Panc1 (cell line): ENCODE data around the gene CDKN3. TPM values are rescaled to one million over a fixed set of nuclear protein-coding genes. Genes with fewer than 3 reads are reported as not detected.

Experiments used
- ATAC-seq: fragments of 200-7000 bp; cut with Tn5 transposase; 2 replicates; pipeline ENCODE4 v1.9.1; 2020; ENCODE audit warnings: mild to moderate bottlenecking, moderate library complexity
- BruUV-seq: library from RNA; stranded (reverse); fragments of 400-500 nt; replicated peaks from 2 replicates; lab custom pipeline; 2021; lab: Mats Ljungman, UMichigan
- CTCF ChIA-PET: fragments of 300-600 bp; sonication (Branson Sonifier 250); formaldehyde crosslinking; loops from one replicate; lab custom pipeline; 2022; ENCODE audit warnings: antibody characterized with exemption; lab: Charles Lee
- POLR2A ChIA-PET: fragments of 300-600 bp; sonication (Branson Sonifier 250); formaldehyde crosslinking; loops from one replicate; lab custom pipeline; 2022; ENCODE audit warnings: antibody characterized with exemption; lab: Charles Lee
- DNase-seq: peaks from one replicate; pipeline ENCODE4 v3.0.0-alpha.2; 2010; ENCODE audit warnings: low read depth, low spot score
- H3K27ac ChIP-seq: 2 replicates; pipeline ENCODE4 v1.5.1; 2011; ENCODE audit warnings: mild to moderate bottlenecking, low read length, inconsistent platforms
- H3K27me3 ChIP-seq: fragments of 200-500 bp; sonication (Bioruptor generic); 2 replicates; pipeline ENCODE4 v1.6.0; 2014; ENCODE audit warnings: low read length, inconsistent platforms; ENCODE audit not compliant: control insufficient read depth, insufficient read depth
- H3K36me3 ChIP-seq: fragments of 200-500 bp; sonication (Bioruptor generic); 2 replicates; pipeline ENCODE4 v1.5.1; 2014; ENCODE audit warnings: inconsistent platforms, mild to moderate bottlenecking, low read length, moderate library complexity; ENCODE audit not compliant: control insufficient read depth, insufficient read depth
- H3K4me1 ChIP-seq: 2 replicates; pipeline ENCODE4 v1.5.1; 2011; ENCODE audit warnings: inconsistent platforms, mild to moderate bottlenecking, low read length, moderate library complexity; ENCODE audit not compliant: control insufficient read depth, insufficient read depth
- H3K4me3 ChIP-seq, 2 experiments: 2 replicates each; pipeline ENCODE4 v1.5.1; 2011 to 2012; ENCODE audit warnings: low read depth in 2 of 2, low read length in 2 of 2, mild to moderate bottlenecking in 2 of 2, inconsistent platforms in 1 of 2, moderate library complexity in 1 of 2
- H3K9me3 ChIP-seq: fragments of 200-500 bp; sonication (Bioruptor generic); 2 replicates; pipeline ENCODE4 v1.5.1; 2014; ENCODE audit warnings: low read depth, mild to moderate bottlenecking, inconsistent platforms, low read length, moderate library complexity; ENCODE audit not compliant: control insufficient read depth, insufficient read depth
- POLR2AphosphoS5 ChIP-seq: IDR thresholded peaks from 2 replicates; pipeline ENCODE4 v1.6.1; 2012; ENCODE audit warnings: mild to moderate bottlenecking, low read depth, low read length, moderate library complexity
- SIN3A ChIP-seq: IDR thresholded peaks from 2 replicates; pipeline ENCODE4 v1.6.1; 2012; ENCODE audit warnings: low read depth, mild to moderate bottlenecking, low read length, moderate library complexity, borderline replicate concordance; ENCODE audit not compliant: insufficient read depth
- TCF7L2 ChIP-seq: IDR thresholded peaks from 2 replicates; pipeline ENCODE4 v1.6.1; 2011; ENCODE audit warnings: mild to moderate bottlenecking, low read depth, low read length, inconsistent platforms
- in situ Hi-C: cut with HindIII; loops from 2 replicates; pipeline ENCODE4 v1.10.0; 2016; ENCODE audit warnings: low sequenced_read_pairs, low pct_unique_long_range_greater_than_20kb
- intact Hi-C: fragments of 100-400 bp; cut with micrococcal nuclease; formaldehyde crosslinking; loops from one replicate; pipeline ENCODE4 v1.10.0; 2022; ENCODE audit not compliant: unreplicated experiment
- total RNA-seq: library from RNA; stranded (reverse); gene quantifications from one replicate; pipeline ENCODE4 v1.2.1, GENCODE V29; 2021; ENCODE audit not compliant: unreplicated experiment
- TF ChIP-seq, protein P1 (sequence below), 2 experiments: IDR thresholded peaks; 2 replicates each; pipeline ENCODE4 v1.6.1; 2011 to 2012; ENCODE audit warnings: low read depth in 2 of 2, control low read depth in 1 of 2, low read length in 1 of 2, mild to moderate bottlenecking in 1 of 2, moderate library complexity in 1 of 2; ENCODE audit not compliant: insufficient read depth in 1 of 2
- TF ChIP-seq, protein P2 (sequence below): fragments of 450-650 bp; IDR thresholded peaks from 2 replicates; pipeline ENCODE4 v1.5.1; 2017; ENCODE audit warnings: mild to moderate bottlenecking

Gene CDKN3
- total RNA-seq, 1 experiment from 2014 or later, result 36.1 TPM

DNA sequence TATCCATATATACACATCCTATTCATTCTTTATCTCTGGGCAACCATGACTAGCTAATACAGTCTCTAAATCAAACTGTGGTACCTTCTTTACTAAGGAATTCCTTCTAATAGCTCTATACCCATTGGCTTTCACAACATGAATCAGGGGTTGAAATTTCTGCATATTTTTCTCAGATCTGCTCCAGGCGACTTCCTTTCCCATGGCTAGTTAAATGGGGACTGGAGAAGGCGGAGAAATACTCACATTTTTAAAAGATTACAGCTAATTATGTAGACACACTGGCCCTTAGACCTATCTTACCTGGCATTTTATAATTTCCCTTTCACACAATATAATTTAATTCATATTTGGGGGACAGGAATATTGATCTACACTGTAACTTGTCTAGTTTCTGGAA, 1.1 kb upstream of the CDKN3 start:
- Histone ChIP-seq H3K9me3 (no peaks in the 10 kb centered on the region), H3K4me3 (no peak overlapping the region), H3K36me3 (peaks cover 3% of the 10 kb centered on the region), H3K4me1 (peaks cover 4% of the 10 kb centered on the region; the same call in 1 of the 2 replicates), H3K27ac (no peak overlapping the region), H3K27me3 (no peaks in the 10 kb centered on the region)
- no peak for ATAC-seq
- no peak for TF ChIP-seq SIN3A
- no peak for TF ChIP-seq TCF7L2
- TF ChIP-seq, protein P1, sequence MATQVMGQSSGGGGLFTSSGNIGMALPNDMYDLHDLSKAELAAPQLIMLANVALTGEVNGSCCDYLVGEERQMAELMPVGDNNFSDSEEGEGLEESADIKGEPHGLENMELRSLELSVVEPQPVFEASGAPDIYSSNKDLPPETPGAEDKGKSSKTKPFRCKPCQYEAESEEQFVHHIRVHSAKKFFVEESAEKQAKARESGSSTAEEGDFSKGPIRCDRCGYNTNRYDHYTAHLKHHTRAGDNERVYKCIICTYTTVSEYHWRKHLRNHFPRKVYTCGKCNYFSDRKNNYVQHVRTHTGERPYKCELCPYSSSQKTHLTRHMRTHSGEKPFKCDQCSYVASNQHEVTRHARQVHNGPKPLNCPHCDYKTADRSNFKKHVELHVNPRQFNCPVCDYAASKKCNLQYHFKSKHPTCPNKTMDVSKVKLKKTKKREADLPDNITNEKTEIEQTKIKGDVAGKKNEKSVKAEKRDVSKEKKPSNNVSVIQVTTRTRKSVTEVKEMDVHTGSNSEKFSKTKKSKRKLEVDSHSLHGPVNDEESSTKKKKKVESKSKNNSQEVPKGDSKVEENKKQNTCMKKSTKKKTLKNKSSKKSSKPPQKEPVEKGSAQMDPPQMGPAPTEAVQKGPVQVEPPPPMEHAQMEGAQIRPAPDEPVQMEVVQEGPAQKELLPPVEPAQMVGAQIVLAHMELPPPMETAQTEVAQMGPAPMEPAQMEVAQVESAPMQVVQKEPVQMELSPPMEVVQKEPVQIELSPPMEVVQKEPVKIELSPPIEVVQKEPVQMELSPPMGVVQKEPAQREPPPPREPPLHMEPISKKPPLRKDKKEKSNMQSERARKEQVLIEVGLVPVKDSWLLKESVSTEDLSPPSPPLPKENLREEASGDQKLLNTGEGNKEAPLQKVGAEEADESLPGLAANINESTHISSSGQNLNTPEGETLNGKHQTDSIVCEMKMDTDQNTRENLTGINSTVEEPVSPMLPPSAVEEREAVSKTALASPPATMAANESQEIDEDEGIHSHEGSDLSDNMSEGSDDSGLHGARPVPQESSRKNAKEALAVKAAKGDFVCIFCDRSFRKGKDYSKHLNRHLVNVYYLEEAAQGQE (IDR thresholded peaks at IDR 0.05; ENCODE audit: insufficient read depth in 1 of 2, low read depth in 2 of 2, low read length in 1 of 2), result no peak
- TF ChIP-seq POLR2AphosphoS5, result no peak
- TF ChIP-seq, protein P2, sequence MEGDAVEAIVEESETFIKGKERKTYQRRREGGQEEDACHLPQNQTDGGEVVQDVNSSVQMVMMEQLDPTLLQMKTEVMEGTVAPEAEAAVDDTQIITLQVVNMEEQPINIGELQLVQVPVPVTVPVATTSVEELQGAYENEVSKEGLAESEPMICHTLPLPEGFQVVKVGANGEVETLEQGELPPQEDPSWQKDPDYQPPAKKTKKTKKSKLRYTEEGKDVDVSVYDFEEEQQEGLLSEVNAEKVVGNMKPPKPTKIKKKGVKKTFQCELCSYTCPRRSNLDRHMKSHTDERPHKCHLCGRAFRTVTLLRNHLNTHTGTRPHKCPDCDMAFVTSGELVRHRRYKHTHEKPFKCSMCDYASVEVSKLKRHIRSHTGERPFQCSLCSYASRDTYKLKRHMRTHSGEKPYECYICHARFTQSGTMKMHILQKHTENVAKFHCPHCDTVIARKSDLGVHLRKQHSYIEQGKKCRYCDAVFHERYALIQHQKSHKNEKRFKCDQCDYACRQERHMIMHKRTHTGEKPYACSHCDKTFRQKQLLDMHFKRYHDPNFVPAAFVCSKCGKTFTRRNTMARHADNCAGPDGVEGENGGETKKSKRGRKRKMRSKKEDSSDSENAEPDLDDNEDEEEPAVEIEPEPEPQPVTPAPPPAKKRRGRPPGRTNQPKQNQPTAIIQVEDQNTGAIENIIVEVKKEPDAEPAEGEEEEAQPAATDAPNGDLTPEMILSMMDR, result no peak
- CTCF ChIA-PET, result no interaction called here
- BruUV-seq, result no TSS peak
- POLR2A ChIA-PET, result no interaction called here
- intact Hi-C loops (no loop called here), in situ Hi-C loops (no loop called here)
- no peak for DNase-seq

DNA sequence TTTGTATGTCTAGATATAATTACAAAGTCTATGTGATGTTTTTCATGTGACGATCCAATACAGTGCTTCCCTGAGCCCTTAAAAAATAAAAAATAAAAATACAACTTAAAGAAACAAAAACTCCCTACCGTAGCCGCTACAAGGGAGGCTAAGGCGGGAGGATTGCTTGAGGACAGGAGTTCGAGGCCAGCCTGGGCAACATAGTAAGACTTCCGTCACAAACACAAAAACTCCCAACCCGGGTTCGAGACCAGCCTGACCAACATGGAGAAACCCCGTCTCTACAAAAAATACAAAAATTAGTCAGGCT, 669 bp upstream of the CDKN3 start:
- DNase-seq, result no peak
- intact Hi-C loops, result no loop called here

More for the DNA sequence above, 669 bp upstream of the CDKN3 start:
- ChIA-PET POLR2A (no interaction called here), CTCF (no interaction called here)
- Histone ChIP-seq H3K27me3 (no peaks in the 10 kb centered on the region), H3K4me1 (peaks cover 4% of the 10 kb centered on the region; the same call in 1 of the 2 replicates), H3K27ac (peak overlapping the region; percentile 81), H3K9me3 (no peaks in the 10 kb centered on the region), H3K36me3 (peaks cover 3% of the 10 kb centered on the region), H3K4me3 (peak overlapping the region; percentile 62 to 76)
- no TSS peak for BruUV-seq
- in situ Hi-C loops, result no loop called here
- TF ChIP-seq TCF7L2 (no peak), POLR2AphosphoS5 (no peak), SIN3A (no peak)
- TF ChIP-seq, protein P2, result no peak
- TF ChIP-seq, protein P1 (IDR thresholded peaks at IDR 0.05; ENCODE audit: insufficient read depth in 1 of 2, low read depth in 2 of 2, low read length in 1 of 2), result no peak
- ATAC-seq, result no peak
